ENCODE measurements around the gene KRTAP10-12. TPM values are rescaled to one million over a fixed set of nuclear protein-coding genes. Genes with fewer than 3 reads are reported as not detected.

The KRTAP10-12 gene
- polyA plus RNA-seq, 1 of the 3 experiments (the other 2 are of a cell fraction) = not detected

GRCh38 chr21:44712203-44713028 lies 15.4 kb downstream of the KRTAP10-12 start (continued):
- TF ChIP-seq ZBTB33 (IDR thresholded peaks at IDR 0.05; ENCODE audit: borderline replicate concordance, low read depth) (no peak), FOSL2 (IDR thresholded peaks at IDR 0.05; ENCODE audit: borderline replicate concordance, low read depth) (no peak)
- TF ChIP-seq, protein P1, sequence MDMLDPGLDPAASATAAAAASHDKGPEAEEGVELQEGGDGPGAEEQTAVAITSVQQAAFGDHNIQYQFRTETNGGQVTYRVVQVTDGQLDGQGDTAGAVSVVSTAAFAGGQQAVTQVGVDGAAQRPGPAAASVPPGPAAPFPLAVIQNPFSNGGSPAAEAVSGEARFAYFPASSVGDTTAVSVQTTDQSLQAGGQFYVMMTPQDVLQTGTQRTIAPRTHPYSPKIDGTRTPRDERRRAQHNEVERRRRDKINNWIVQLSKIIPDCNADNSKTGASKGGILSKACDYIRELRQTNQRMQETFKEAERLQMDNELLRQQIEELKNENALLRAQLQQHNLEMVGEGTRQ (IDR thresholded peaks at IDR 0.05; ENCODE audit: borderline replicate concordance, low read depth, low read length) = no peak

DNA sequence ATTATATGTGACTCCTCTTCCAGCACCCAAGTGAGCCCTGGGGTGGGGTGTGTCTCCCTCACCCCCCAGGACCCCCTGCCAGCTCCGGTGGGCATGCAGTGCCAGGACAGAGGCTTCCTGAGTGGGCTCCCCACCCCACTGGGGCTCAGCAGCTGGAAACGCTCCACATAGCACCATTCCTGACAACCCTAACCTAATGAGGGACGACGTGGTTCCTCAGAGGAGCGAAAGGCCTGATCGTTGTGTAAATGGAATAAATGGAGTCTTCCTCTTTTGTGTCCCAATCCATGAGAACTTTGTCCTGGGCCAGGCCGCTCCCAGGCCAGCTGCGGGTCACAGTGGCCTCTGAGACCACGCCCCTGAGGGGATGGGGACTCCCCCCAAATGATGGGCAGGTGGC lies 16.2 kb downstream of the KRTAP10-12 start:
- Histone ChIP-seq H3K36me3 (replicated peaks in 1 of 2; ENCODE audit: control insufficient read depth in 1 of 2, insufficient read depth in 2 of 2, low read length in 1 of 2) (no peaks in the 10 kb centered on the region), H3K9ac (no peak overlapping the region), H3K79me2 (ENCODE audit: insufficient read depth) (no peaks in the 10 kb centered on the region), H3K4me2 (no peak overlapping the region), H3K9me2 (no peaks in the 10 kb centered on the region), H3K27me3 (ENCODE audit: insufficient read depth) (peaks cover 64% of the 10 kb centered on the region), H3K9me3 (no peaks in the 10 kb centered on the region), H3K4me3 (ENCODE audit: low read depth in 2 of 2, low read length in 1 of 2) (no peak overlapping the region), H3K4me1 (ENCODE audit: control insufficient read depth in 1 of 2, insufficient read depth in 2 of 2, low read depth in 1 of 2, low read length in 1 of 2) (no peaks in the 10 kb centered on the region; a peak in 1 of 4 replicates), H3F3A (replicated peaks; ENCODE audit: insufficient read depth) (no peaks in the 10 kb centered on the region), H4K20me1 (ENCODE audit: insufficient read depth) (no peaks in the 10 kb centered on the region), H3K27ac (ENCODE audit: low read depth in 2 of 2, low read length in 1 of 2) (no peak overlapping the region), H2AFZ (ENCODE audit: low read depth) (no peak overlapping the region)
- TF ChIP-seq EZH2phosphoT487 (IDR thresholded peaks at IDR 0.05; ENCODE audit: borderline replicate concordance, low read depth) (no peak), TAF1 (IDR thresholded peaks at IDR 0.05; ENCODE audit: borderline replicate concordance, low read depth, low read length) (no peak), GATA2 (CRISPR knock-in tag; IDR thresholded peaks at IDR 0.05) (no peak), MXI1 (IDR thresholded peaks at IDR 0.05; ENCODE audit: low read depth, low read length) (no peak), RAD21 (IDR thresholded peaks at IDR 0.05; ENCODE audit: low read length) (no peak), JUND (IDR thresholded peaks at IDR 0.05) (no peak), NRF1 (IDR thresholded peaks at IDR 0.05; ENCODE audit: low read depth, low read length) (no peak), POLR2AphosphoS5 (IDR thresholded peaks at IDR 0.05; ENCODE audit: low read depth, low read length) (no peak), SIN3A (IDR thresholded peaks at IDR 0.05; ENCODE audit: borderline replicate concordance, low read depth, low read length) (no peak), CHD2 (IDR thresholded peaks at IDR 0.05; ENCODE audit: low read length, partially characterized antibody) (no peak)
- TF ChIP-seq, protein P2, sequence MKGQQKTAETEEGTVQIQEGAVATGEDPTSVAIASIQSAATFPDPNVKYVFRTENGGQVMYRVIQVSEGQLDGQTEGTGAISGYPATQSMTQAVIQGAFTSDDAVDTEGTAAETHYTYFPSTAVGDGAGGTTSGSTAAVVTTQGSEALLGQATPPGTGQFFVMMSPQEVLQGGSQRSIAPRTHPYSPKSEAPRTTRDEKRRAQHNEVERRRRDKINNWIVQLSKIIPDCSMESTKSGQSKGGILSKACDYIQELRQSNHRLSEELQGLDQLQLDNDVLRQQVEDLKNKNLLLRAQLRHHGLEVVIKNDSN (IDR thresholded peaks at IDR 0.05; ENCODE audit: borderline replicate concordance, low read depth) = no peak
- TF ChIP-seq, protein P1 (IDR thresholded peaks at IDR 0.05; ENCODE audit: borderline replicate concordance, low read depth, low read length) = no peak
- ChIA-PET CTCF (interaction anchor here (1.1 to 2.7 kb wide), 3 partner anchors 17 to 88 kb away, joined by 3 to 12 read pairs (median 3); partner anchors contain the start of gene UBE2G2), POLR2A (no interaction called here)
- WGBS (ENCODE audit: low lambda C conversion rate) = 27% methylated on average over 6 of the region's 9 CpGs
- peak; percentile 4 for DNase-seq

Measured in SK-N-SH (cell line).